NOMO-1 treated with dmso at 0.1 percent for 144 hours (cell line): ENCODE data around the gene DDX41.
"Not testable (repeated sequence)": the region's sequence is repeated elsewhere in the genome, so short reads cannot be mapped to it uniquely, and the experiment has no call there.

Experiments
- DNase-seq: peaks from one replicate; lab custom pipeline; 2025; ENCODE audit not compliant: unreplicated experiment; lab: John Stamatoyannopoulos, UW

DDX41 gene

DNA sequence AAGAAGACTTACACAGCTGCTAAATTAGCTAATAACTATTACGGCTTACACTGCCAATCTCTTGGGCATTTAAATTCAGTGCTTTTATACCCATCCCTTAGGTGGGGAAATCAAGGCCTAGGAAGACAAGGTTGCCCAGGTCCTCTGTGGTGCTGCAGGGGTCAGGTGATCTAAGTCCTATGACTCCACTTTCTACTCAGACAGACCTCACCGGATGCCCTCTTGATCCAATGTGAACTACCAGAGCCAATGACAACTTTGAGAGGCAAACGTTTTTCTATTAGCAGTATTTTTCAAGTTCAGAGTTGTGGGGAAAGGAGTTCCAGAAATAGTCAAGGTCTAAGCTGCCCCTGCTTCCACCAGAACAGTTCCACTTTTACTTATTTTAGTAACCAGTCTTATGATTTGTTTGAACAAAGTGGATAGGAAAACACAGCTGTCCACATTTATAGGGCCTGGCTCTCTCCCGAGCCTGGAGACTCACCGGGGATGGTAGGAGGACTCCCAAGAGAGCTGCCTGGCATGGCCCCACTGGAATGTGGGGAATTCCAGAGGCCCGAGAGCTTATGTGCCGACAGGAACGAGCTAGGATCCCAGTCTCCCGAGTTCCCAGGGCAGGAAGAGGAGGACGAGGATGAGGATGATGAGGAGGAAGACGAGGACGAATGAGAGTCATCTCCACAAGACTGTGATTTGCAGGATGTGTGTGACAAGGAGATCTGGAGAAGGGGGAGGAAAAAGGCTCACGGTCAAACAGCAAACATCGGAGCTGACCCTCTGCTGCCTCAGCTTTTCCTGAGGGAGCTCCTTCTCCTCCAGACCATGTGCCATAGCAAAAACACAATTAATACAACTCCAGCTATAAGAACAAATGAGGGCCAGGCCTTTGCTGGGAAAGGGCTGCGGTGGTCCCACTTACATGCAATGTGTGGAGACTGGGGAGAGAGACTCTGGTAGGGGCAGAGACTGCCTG is 20.9 kb upstream of the DDX41 start:
- no peak for DNase-seq

DNA sequence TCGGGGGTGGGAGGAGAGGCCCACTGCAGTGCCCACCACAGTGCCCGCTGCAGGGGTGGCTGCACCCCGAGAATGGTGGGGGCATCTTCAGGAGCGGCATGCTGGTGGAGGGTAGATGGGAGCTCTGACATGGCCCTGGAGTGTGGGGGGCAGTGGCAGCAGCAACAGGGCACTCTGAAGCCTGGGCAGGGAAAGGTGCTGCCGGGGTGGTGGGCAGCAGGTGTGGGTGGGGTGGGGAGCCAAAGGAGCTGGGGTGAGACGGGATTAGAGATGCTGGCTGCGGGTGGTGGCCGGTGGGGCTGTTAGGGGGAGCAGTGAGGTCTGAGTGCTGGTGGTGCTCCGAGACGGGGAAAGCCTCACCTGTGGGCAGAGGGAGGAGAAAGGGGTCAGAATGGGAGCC is 19.6 kb upstream of the DDX41 start:
- DNase-seq: no peak

DNA sequence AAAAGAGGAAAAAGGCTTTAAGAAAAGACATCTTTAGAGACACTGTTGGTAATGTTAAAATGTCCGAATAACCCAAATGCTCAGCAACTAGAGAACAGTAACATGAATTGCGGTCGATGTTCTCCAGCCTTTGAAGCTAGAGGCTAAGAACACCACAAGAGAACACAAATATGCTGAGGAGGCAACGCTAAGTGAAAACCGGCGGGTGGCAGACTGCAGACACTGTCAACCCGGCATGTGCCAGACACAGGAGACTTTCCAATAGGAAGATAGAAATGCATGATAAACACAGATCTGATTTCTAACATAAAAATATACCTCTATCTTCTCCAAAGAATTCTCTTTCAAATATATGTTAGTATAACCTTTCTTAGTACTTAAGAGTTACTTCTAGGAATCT is 18.4 kb upstream of the DDX41 start:
- DNase-seq: no peak

DNA sequence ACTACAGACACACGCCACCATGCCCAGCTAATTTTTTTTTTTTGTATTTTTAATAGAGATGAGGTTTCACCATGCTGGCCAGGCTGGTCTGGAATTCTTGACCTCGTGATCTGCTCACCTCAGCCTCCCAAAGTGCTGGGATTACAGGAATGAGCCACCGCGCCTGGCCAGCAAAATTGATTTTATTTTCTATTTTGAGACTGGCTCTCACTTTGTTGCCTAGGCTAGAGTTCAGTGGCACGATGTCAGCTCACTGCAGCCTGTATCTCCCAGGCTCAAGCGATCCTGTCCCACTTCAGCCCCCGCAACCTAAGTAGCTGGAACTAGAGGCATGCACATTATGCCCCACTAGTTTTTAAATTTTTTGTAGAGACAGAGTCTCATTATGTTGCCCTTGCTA is 17.7 kb upstream of the DDX41 start:
- DNase-seq: not testable (repeated sequence)

DNA sequence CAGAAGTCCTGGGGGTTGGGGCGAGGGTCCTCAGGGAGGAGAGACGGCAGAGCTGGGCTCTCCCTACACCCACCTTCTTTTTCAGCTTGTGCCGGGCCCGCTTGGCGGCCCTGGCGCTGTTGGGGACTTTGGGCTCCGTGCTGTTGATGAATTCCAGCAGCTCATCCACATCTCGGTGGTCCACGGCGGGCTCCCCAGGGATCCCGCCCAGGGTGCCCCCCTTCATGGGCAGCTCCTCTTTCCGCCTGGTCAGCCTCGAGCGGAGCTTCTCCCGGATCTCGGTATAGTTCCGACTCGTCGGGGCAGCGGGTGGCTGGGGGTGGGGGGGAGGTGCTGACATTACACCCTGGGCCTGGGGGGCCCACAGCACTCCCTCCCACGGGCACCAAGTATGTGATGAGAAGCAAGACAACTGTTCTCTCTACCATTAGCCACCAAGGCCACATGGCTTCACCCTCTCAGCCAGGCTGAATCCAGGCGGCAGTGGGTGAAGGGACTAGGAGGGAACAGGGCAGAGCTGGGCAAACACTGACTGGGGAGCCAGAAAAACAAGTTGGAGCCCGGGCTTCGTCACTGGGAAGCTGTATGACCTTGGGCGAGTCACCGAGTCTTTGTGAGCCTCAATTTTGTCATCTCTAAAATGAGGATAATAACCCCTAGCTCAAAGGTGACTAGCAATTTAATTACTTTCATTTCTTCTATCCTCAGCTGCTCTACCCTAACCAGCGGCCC is 14.6 kb upstream of the DDX41 start:
- DNase-seq: no peak

DNA sequence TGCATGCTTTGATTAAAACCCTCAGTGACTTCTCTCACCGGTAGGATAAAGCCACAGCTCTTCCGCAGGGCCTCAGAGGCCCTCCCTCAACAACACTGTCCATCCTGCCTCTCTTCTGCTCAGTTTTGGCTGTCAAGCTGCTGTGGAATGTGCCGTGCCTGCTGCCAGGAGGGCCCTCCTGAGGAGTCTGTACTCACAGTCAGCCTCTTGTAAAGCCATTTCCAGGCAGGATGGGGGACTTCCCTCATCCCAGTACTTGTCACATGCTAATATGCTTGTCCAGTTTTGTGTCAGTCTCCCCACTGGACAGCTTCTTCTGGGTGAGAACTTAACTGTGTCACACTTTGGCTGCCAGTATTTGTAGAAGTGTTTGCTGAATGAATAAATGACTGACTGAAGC is 13.9 kb upstream of the DDX41 start:
- no peak for DNase-seq

DNA sequence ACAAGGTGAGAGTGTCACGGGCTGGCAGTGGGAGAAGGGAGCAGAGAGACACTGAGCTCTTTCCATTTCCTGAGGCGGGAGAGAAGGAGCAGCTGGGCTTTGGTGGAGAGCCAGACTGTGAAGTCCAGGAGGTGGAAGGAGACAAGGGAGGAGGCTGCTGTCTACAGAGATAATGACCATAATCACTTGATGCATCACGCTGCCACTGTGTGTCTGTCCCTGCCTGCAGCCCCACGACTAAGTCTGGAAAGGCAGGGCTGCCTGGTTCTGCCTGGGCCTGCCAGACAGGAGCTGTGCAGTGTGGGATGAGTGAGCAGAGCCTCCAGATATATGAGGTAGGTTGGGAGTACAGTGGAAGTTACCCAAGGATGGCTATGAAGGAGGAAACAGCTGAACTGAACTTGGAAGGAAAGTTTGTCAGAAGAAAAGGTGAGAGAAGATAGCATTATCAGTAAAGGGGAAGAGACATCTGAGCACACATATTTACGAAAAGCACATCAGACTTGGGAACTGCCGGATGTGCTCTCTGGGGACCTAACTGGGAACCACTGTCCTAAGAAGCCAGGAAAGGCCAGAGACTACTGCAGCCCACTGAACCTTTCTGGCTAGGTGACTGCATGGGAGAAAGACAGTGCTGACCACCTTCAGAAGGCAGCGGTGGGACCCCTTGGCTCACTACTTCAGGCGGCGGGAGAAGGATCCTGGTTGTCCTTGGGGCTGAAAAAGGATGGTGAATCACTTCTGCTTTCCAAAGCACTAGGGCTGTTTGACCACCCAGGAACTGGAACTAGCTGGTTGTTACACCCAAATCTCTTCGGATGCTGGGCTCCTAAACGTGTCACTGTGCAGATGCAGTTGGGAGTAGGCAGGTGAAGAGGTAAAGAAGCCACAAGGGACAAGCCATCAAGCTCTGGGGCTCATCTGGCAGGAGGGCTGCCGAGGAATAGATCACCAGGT is 12.8 kb upstream of the DDX41 start:
- DNase-seq: no peak

DNA sequence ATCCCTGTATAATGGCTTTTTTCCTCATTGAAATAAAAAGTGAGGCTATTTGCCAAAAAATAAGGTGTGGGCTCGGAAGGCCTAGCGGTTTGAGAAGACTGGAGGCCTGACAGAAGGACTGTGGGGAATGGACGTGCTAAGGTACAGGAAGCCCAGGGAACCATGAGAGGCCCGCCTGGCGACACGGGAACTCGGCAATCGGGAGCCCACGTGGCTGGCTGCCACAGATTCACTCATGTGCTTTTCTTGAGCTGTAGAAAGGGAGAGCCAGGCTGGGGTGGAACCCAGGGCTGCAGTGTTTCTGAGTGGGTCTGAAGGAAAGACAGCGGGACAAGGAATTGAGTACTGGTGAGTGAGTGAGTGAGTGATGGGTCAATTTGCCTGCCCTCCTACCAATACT is 11.9 kb upstream of the DDX41 start:
- DNase-seq: no peak

DNA sequence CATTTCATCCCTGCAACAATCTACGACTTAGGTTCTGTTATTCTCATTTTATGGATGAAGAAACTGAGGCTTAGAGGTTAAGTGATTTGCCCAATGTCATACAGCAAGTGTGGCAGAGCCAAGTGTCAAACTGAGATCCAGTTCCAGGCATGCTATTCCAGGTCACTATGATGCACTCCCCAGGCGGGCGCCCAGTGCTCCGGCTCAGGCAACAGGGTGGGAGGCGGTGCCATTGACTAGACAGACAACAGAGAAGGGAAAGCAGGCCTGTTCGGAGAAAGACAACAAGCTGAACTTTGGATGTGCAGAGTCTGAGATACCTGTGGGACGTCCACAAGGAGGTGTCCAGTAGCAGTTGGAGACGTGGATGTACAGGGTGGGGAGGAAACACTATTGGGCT is 10.8 kb upstream of the DDX41 start:
- DNase-seq: no peak

DNA sequence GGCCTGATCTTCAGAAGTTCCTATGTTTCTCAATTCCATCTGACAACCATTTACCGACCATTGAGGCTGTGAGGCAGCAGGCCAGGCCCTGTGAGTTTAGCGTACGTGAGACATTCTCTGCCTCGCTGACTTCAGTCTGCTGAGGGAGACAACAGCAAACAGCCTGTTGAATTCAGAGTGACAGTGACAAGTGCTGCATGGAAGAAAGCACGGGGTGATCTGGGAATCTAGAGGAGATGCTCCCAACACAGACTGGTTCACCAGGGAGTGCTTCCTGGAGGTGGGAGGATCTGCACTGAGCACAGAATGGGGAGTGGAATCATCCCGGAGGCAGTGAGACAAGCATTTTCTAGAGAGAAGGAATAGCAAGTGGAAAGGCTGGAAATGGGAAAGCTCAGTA is 10.0 kb upstream of the DDX41 start:
- DNase-seq: no peak

DNA sequence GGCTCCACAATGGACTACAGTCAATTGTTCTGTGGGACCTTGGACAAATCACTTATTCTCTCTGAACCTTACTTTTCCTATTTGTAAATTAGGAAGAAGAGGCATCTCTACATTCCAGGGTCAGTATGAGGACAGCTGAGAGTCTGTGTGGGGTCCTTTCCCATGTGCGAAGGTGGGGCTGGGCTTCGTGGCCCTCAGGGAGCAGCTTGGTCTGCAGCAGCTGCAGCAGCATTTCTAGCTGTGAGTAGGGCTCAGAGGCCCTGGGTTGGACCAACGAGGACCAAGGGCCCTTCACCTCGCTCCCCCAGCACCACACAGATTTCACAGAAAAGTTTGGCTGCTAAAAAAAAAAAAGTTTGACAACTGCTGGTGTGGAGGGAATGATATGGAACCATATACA is 9.4 kb upstream of the DDX41 start:
- no peak for DNase-seq

DNA sequence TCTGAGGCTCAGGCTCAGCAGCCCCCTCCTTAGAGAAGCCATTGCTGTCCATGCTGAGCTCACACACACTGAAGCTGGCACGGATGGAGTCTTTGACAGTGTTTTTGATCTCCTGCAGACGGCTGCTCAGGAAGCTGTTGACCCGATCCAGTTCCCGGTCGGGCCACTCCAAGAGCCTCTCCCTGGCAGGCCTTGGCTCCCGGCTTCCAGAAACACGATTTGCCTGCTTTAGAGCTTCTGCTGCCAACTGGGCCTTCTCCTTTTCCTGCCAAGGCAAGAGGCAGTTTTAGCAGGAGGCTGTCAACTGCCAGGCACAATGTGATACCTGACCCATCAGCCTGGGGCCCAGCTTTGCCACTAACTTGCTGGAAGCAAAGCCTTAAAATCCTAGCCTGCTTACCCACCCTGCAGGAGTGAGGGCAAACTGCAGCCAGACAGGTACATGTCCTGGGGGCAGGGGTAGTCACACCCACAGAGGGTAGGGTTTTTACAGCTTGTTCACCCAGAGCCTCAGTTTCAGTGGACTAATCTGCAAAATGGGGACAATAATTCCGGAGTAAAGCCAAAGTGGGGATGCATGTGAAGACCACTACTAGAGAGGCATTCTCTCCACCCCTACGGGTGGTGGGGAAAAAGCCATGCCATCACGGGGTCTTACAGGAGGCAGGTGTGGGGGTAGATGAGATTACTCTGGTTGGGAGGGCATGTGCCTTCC is 8.3 kb upstream of the DDX41 start:
- DNase-seq: no peak

DNA sequence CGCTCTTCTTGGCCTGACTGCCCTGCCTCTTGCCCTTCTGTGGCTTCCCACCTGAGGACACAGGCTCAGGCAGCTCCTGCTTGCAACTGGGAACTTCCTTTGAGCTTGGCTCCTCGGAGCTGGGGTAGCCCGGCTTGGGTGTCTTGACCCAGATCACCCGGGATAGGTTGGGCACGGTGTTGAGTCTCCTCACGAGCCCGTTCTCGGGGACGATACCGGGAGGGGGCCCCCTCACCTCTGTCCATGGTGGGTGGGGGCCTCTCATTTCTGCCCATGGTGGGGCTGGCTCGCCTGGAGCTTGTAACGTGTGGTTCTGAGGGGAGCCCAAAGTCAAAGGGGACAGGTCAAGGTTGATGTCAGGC is 7.8 kb upstream of the DDX41 start:
- DNase-seq: no peak

DNA sequence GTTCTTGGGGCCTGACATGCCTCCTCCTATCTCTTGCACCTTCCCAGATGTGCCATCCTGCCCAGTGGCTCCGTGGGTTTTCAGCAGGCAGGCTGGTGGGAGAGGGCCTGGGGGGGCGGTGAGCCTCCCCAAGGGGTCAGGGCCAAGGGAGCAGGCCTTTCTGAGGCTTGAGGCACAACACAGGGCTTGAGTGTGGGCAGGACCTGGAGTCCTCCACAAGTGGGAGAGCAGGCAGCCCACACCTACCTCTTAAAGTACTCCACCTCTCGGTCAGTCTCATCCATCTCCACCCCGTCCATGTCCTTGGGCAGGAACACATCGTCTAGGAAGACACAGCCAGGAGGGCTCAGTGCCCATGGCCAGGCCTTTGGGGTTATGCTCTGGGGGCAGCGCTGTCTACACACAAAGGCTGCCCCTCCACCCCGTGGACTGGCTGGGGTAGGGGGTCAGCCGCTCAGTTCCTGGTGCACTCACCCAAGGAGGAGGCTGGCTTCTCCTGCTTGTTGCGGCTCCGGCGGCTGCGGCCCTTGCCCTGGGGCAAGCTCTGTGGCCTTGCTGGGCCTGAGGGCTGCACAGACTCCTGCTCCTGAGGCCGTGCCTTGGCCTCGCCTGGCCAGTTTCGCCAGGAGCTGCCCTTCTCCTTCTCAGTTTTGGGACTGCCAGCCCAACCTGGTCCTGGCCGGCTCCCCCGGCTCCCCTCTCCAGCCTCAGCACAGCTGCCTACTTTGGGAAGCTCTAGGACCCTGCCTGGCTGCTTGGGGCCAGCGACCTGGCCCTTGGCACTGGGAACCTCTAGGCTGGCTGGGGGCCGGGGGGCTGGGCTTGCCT is 7.2 kb upstream of the DDX41 start:
- DNase-seq: no peak

DNA sequence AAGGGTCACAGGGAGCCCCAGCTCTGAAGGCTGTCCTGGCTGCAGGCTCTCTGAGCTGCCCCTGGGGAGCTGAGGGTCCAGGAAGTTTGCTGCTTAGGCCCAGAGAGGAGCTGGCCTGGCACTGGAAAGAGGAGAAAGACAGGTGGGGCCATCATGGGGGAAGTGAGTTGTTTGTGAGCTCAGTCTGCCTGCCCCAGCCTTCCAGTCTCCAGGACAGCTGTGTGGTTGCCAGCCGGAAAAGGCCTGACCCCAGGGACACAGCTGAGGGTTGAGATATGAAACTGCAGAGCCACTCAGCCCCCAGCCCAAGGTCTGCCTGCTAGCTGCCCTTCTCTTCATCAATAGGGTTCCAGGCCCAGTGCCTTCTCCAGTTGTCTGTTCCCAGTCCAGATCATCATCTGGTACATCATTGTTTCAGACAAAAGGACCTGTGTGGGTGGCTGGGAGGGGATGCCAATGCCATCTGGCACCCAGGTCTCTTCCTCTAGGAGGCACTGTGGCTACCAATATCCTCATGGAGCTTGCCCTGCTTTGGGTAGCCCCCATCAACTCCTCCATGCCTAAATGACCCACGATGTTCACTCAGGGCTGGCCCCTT is 4.3 kb upstream of the DDX41 start:
- DNase-seq: no peak

DNA sequence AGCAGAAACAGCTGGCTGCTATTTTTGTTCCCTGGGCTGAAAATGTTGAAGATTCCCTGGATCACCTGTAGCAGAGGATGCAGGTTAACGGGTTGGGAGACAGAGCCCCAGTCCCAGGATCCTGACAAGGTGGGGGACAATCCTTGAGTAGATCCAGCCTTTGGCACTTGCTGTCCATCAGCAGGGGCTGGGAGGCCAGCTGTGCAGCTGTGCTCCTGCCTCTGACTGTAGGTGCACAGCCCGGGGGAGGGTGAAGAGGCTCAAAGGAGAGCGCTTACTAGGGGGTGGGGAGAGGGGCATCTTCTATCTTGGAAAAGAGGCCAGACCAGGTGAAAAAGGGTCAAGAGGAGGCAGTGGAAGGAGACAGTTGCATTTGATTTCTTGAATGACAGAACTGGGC is 3.5 kb upstream of the DDX41 start:
- no peak for DNase-seq

DNA sequence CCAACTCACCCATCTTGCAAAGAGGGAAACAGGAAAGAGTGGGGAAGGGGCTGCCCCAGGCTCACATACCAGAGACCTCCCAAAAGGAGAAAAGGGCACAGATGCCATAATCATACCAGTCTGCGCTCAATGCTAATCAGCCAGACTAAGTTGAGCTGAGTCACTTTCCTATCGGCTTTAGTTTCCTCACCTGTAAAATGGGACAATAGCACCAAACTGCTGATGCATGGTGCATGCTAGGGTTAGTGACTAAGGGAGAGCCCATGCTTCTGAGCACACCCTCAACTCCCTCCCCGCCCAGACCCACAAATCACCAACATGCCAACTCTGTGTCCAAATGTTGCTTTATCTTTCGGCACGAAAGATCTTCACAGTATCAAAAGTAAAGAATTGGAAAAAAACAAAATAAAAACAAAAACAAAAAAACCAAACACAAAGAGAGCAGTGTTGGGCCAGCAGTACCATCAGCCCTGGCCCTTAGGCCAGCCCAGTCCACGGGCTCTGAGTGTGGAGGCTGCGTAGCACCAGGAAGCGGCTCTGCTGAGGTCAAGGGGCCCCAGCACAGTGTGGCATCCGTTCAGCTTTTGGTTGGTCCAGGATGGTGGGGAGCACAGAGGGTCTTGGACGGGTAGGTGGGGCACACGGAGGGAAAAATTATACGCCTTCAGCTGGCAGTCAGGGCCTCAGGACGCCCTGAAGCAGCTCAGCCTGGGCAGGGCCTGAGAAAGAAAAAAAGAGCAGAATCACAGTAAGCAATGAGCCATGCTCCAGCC is 2.9 kb upstream of the DDX41 start:
- DNase-seq: no peak

DNA sequence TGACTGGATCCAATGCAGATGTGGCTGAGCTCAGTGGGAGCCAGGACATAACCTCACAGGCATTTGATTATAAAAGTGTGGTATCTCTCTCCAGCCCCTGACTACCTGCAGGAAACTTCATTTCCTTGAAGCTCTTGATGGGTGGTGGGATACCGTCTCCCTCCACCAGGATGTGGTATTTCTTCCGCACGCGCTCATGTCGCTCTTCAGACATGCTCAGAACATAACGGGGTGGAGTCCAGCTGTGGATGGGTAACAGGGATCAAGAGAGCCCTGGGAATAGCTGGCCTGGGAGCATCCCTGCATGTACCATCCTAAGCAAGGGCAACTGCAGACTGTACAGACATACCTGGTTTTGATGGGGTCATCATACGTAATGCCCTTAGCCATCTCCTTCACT is 1.2 kb downstream of the DDX41 start:
- DNase-seq: no peak

DNA sequence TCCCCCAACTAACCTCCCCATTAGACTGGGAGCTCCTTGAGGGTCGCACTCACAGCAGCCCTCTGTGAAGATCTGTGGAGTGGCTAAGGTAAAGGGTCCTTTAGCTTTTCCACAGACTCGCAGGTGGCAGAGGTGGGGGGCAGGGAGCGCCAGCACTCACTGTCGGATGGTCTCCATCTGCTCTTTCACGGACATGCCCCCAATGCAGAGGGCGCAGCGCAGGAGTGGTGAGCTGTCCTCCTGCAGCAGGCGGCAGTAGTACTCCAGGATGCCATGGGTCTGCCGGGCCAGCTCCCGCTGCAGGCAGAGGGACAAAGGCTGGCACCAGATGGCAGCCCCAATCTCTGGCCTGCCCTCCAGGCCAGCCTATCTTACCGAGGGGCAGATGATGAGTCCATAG is 2.2 kb downstream of the DDX41 start:
- no peak for DNase-seq
